GM19193 (cell line): ENCODE measurements around the gene HPX.

Experiments used
- POLR2A ChIP-seq: IDR thresholded peaks from 4 replicates; pipeline ENCODE4 v1.6.1; 2011; ENCODE audit not compliant: insufficient read depth, insufficient read length; ENCODE audit errors: extremely low read depth

The HPX gene

DNA sequence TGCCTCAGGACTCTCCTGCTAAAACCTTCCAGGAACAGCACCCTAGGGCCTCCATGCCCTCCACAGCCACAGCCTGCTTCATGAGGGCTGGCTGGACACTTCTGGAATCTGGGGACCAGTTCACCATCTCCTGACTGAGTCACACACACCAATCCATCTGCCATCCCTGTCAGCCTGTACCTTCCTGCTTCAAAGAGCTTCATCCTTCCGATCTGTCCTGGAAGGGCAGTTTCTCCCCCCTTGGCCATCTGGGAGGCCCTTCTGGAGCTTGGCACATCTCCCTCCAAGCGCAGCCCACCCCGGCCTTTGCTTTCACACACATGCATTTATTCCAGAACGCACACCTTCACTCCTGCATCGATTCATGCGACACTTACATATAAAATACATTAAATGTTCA lies 34.9 kb downstream of the HPX start:
- no peak for TF ChIP-seq POLR2A

DNA sequence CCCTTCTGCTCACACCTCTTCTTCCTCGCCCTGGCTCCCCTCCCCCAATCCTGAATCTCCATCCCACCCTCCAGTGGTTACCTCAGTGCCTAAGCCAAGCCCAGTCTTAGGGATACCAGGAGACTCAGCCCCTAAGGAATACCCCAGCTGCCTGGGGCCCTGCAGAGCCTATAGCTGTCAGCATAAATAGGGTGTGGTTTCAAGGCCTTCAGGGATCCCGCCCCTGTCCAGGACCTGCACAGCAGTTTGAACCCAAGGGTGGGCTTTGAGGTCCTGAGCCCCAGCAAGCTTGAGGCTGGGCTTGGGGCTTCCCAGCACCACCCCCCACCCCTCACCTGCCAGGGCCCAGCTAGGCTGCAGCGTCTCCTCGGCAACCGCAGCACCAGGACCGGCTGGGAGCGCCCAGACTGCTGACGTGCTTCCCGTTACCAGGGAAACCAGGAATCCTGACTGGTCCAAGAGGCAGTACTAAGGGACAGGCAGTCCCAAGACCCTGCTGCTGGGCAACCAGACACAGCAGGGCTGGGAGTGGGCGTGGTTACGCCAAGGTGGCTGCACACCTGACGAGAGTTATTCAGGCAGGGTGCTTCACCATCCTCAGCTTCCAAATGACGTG lies 35.6 kb downstream of the HPX start:
- no peak for TF ChIP-seq POLR2A

DNA sequence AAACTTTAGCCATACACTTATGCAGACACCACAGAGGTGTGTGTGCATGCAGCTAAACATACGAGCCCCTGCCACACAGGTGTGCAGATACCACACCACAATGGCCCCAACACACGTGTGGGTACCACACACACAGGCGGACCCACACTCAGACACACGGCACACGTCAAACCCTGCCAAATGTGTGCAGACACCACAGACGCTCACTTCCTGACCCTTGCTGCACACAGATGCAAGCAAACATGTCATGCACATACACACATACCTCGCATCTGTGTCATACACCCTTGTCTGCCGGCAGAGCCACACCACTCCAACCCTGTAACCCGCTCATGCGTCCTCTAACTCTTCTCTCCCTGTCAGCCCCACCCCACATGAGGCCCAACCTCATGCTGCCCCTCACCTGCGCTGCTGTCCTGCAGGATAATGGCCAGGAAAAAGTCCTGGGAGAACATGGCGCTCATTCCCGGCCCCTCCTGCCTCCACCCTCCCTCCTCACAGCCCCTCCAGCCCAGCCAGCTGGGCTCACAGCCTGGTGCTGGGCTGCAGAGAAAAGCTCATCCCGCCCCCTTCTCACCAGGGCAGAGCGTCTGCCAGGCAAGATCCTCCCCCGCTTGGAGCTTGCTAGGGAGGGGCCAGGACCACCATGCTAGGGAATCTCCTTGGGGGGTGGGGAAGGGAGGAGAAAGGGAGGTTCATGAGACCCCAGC lies 36.3 kb downstream of the HPX start:
- no peak for TF ChIP-seq POLR2A

DNA sequence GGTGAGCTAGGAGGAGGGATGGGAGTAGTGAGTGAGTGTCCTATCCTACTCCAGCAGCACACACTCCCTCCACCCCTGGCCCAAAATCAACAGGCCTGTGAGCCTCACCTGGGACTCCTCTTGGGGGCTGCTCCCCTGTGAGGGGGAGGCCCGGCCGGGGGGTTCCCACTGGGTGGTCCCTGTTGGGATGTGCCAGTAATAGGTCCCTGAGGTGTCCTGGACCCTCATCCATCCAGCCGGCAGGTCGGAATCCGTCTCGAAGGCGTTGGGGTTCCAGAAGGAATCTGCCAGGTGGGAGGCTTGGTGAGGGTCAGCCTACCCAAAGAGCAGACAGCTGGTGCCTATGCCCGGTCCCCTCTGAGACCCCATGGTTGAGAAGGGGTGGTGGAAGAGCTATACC lies 37.2 kb downstream of the HPX start:
- TF ChIP-seq POLR2A: no peak

DNA sequence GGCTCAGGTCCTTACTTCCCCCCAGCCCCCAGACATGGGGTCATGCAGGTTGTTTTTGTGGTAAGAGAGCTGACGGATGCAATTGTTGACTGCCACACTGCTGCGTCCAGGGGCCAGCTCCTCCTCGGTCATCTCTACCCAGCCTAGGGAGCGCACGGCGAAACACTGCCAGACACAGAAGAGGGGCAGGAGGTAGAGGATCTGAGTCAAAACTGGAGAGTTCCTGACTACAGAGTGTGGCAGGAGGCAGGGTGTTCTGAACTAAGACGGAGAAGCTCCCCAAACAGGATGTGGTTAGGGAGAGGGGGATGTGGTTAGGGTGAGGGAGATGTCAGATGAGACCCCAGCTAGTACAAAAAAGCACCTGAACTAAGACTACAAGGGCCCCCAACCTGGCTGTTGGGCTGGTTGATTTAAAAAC lies 38.2 kb downstream of the HPX start:
- no peak for TF ChIP-seq POLR2A

DNA sequence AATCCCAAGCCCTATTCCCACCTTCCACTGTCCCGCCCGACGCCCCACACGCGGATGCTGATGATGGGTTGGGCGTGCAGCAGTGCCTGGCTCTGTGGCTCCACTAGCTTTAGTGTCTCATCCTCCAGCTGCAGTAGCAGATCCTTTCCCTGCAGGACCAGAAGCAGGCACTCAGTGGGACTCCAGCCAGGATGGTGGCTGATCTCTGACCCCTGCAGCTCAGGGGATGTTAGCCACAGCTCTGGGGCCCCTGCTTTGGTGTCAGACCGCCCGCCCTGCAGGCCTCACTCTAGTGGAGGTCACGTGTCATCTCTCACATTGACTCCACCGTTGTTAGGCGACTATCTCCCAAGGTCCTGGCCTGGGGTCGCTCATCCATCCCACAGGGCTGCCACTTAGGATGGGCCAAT lies 38.7 kb downstream of the HPX start:
- TF ChIP-seq POLR2A: no peak

DNA sequence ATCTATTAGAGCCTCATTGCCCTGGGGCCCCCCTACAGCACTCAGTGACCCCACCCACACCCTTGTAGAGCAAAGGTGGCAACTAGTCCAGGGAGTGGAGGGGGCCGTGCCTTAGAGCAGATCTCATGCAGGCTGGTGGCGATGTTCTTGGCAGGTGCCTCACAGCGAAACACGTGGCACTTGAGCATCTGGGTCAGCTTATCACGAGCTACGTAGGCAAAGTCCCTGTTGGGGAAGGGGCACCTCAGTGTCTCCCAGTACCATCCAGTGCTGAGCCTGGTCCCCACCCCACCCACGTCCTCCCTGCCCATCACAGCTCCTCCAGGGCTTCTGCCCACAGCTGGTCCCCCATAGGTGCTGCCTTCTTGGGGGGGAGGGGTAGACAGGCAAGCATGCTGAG lies 39.3 kb downstream of the HPX start:
- no peak for TF ChIP-seq POLR2A

DNA sequence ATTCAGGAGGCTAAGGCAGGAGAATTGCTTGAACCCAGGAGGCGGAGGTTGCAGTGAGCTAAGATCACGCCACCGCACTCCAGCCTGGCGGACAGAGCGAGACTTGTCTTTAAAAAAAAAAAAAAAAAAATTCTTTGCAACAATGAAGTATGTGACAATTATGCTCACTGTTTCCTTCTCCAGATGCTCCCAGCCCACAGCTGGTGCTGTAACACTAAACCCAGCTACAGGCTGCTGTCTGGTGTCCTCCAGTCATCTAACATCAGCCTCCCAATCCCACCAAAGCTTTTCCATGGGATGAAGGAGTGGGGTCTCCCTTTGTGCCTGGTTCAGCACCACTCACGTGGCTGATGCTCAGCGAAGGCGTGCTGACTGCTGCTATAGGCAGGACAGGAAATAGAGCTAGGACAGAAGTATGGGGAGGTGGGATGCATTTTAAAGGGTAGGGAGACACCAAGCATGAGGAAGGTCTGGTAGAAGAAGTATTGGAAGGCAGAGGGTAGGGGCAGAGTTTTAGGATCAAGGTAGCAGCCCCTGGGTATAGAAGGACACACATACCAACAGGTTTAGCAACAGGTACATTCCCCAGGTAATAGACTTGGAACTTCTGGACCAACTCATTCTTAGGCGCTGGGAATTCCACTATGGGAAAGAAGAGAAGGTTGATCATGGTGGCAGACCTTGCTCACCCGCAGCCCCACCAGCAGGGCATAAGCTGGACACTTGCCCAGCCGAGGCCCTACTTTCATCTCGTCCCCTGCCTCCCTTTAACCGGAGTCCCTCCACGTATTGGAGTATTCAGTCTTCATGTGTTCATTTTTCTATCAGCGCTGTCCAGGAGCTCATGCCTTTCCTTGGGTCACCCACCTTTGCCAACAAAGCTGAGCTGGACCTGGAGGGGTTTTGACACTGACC lies 40.1 kb downstream of the HPX start:
- TF ChIP-seq POLR2A: no peak

DNA sequence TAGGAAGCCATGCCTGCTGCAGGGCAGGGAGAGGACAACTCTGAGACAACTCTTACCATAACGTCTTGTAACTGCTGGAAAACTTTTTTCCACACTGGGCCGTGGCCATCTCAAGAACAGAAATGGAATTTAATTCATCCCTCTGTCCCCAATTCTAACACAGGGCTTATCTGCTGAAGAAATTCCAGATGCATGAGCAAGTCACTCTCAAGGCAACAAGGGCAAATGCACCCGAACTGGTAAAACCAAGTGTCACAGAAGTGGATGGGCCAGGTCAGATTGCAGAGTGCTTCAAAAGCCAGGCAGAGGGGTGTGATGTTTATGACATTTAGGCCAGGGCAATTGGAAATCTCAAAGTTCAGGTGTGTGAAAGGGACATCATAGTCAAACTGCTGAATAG lies 43.2 kb downstream of the HPX start:
- TF ChIP-seq POLR2A: no peak

DNA sequence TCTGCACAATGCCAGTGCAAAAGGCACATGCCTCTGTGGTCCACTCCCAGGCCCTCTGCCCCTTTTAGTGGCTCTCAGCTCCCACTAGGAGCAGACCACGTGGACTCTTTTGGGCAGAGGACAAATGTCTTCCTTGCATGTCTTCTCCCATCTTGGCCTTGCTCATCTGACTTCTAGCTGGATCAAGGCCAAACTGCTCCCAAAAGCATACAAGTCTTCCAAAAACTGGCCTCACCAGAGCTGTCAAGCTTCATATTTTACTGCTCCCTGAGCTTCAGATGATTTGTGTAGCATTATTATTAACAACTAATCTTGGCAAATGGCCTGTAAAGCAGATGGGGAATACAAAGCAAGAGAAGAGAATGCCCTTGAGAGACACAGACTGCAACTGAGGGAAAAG lies 43.6 kb downstream of the HPX start:
- no peak for TF ChIP-seq POLR2A

DNA sequence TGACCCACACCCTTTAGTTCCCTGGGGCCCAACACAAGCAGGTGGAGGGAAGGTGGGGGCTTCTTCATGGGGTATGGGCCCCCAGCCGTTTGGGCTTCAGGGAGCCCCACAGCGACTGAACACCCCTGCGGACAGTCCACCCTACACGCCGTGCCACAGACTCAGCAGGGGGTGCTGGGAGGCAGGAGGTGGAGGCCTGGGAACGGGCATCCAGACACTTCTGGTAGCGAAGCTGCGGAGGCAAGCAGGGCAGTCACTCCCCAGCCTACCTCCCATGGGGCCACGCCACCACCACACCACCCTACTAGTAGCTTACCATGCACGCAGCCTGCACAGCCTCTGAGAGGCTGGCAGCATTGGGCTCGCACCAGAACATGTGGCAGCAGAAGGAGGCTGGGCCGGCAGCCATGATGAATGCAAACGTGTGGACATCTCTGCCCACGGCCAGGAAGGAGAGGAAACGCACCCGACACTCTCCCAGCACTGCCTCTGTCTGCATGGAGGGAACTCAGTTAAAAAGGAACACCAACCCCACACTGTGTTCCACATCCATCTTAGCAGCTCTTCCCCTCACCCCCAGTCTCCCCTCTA lies 45.2 kb downstream of the HPX start:
- no peak for TF ChIP-seq POLR2A

DNA sequence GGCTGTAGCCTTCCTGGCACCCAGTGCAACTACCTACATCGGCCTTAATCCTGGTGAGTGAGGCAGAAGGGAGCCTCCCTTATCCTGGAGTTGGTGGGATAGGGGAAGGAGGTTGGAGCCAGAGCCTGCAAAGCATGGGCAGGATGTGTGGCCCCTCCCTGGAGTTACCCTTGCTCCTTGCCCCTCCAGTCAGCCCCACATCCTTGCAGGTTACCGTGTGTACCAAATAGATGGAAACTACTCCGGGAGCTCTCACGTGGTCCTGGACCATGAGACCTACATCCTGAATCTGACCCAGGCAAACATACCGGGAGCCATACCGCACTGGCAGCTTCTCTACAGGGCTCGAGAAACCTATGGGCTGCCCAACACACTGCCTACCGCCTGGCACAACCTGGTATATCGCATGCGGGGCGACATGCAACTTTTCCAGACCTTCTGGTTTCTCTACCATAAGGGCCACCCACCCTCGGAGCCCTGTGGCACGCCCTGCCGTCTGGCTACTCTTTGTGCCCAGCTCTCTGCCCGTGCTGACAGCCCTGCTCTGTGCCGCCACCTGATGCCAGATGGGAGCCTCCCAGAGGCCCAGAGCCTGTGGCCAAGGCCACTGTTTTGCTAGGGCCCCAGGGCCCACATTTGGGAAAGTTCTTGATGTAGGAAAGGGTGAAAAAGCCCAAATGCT lies 46.7 kb downstream of the HPX start:
- TF ChIP-seq POLR2A: no peak

DNA sequence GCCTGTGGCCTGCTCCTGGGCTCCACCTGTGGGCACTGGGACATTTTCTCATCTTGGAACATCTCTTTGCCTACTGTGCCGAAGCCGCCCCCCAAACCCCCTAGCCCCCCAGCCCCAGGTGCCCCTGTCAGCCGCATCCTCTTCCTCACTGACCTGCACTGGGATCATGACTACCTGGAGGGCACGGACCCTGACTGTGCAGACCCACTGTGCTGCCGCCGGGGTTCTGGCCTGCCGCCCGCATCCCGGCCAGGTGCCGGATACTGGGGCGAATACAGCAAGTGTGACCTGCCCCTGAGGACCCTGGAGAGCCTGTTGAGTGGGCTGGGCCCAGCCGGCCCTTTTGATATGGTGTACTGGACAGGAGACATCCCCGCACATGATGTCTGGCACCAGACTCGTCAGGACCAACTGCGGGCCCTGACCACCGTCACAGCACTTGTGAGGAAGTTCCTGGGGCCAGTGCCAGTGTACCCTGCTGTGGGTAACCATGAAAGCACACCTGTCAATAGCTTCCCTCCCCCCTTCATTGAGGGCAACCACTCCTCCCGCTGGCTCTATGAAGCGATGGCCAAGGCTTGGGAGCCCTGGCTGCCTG lies 49.2 kb downstream of the HPX start:
- TF ChIP-seq POLR2A: no peak

DNA sequence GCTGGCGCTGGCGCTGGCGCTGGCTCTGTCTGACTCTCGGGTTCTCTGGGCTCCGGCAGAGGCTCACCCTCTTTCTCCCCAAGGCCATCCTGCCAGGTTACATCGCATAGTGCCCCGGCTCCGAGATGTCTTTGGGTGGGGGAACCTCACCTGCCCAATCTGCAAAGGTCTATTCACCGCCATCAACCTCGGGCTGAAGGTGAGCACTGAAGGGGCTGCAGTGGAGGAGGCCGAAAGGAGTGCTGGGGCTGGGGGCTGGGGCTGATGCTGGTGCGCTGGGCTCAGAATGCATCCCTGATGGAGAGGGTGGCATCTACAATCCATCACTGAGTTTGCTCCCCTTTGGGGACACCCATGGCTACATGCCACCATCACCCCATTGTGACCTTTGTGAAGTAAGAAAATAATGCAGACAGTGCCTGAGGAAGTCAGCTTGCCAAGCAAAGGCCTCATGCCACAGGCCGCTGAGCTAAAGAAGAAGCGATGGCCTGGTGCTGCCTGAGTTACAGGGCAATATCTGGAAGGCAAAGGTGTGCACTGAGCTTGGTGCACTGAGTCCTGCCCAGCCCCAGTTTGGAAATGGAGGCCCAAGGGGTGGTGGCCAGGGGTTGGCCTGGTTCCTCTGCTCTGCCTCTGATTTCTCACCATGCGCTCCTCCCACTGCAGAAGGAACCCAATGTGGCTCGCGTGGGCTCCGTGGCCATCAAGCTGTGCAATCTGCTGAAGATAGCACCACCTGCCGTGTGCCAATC lies 49.9 kb downstream of the HPX start:
- no peak for TF ChIP-seq POLR2A

DNA sequence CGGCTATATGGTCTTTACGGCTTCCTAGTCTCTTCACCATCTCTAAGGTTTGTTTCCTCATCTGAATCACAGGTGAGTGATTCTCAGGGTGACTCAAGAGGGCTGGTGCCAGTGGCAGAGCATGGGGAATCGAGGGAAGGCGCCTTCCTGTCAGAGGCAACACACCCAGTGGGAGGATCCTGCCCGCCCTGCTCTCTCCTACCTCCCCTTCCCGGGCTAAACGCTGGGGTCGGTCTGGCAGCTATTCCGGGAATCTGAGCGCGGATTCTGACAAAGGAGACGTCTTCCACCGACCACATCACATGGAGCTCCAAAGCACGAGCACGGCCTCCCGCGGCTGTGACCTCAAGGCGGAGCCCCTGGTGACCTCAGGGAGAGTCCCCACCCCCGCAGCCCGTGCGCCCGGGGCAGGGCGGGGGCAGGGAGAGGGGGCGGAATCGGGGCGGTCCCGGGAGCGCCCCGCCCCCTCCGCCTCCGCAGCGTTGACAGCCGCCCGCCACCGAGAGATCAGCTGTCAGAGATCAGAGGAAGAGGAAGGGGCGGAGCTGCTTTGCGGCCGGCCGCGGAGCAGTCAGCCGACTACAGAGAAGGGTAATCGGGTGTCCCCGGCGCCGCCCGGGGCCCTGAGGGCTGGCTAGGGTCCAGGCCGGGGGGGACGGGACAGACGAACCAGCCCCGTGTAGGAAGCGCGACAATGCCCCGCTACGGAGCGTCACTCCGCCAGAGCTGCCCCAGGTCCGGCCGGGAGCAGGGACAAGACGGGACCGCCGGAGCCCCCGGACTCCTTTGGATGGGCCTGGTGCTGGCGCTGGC lies 50.7 kb downstream of the HPX start, which contains the start of gene SMPD1:
Gene SMPD1 (plus strand): TSS at position 570 of the 813 bp plus-strand sequence. CDS start 125 bp downstream, at position 695.
- peak; percentile 84 for TF ChIP-seq POLR2A
